NCI-H226 (cell line): Measurements from ENCODE around the gene HSBP1L1.
"Not testable (repeated sequence)": the region's sequence is repeated elsewhere in the genome, so short reads cannot be mapped to it uniquely, and the experiment has no call there.

ENCODE experiments used
- DNase-seq: peaks from one replicate; pipeline ENCODE4 v3.0.0-alpha.2; 2015

The HSBP1L1 gene

DNA sequence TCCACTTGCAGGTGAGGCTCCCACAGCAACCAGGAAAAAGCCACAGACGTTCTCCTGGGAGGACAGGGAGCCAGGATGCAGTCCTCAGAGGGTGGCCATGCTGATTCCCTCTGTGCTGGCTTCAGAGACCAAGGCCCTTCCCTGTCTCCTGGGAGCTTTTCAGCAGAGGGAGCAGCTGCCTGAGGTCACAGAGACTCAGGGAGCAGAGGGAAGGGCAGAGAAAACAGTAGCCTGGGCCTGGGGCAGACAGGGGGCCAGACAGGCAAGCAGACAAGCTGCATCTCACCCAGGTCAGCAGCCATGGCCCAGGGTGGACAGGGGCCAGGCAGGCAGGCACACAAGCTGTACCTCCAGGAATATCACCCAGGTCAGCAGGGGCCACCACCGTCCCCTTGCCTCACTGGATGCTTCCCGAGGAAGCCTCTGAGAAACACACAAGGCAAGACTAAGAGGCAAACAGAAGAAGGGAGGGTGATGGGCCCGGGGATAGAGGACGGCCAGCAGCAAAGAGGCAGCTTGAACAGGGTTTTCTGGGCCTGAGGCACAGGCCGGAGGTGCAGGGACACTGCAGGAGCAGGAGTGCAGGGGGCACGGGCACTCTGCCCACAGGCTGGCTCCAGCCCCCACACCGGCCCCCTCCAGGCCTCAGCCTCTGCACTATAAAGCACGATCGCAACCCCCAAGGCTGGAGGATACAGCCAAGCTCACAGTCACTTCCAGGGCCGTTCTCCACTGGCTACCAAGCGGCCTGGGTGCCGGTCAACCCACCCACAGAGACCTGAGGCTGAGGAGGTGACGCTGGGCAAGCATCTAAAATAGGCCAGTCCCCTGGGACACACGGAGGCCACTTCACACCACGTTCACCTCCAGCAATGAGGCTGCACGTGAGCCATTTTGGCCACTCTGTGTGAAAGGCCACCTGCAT lies 19.1 kb upstream of the HSBP1L1 start:
- no peak for DNase-seq

DNA sequence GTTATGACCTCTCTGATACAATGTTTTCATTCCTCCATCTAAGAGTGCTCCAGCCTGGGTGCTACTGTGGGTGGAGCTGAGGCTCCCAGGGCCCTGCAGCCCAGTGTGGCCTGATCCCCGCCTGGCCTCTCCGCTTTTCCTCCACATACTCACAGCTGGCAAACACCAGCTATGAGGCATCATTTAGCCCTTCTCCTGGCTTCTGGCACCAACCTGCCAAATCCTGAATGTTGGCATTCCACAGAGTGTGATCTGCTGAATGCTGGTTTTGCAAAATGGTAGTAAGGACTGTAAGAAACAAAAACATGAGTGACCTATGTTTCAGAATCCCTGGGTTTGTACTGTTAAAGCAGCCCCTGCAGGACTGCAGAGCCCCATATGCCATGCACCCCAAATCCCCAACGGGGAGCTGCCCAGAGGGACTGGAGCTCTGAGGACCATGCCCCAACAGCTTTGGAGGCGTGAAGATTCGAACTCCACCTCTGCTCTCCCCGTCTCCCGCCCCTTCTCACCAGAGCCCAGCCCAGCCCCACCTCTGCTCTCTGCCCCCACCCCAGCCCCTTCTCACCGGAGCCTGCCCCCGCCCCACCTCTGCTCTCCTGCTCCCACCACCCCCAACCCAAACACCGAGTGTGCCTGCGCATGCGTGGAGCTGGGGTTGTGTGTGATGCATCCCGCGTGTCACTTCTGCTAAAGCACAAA lies 17.2 kb upstream of the HSBP1L1 start:
- DNase-seq = no peak

GRCh38 chr18:79947881-79948610 lies 16.4 kb upstream of the HSBP1L1 start:
- DNase-seq = no peak

DNA sequence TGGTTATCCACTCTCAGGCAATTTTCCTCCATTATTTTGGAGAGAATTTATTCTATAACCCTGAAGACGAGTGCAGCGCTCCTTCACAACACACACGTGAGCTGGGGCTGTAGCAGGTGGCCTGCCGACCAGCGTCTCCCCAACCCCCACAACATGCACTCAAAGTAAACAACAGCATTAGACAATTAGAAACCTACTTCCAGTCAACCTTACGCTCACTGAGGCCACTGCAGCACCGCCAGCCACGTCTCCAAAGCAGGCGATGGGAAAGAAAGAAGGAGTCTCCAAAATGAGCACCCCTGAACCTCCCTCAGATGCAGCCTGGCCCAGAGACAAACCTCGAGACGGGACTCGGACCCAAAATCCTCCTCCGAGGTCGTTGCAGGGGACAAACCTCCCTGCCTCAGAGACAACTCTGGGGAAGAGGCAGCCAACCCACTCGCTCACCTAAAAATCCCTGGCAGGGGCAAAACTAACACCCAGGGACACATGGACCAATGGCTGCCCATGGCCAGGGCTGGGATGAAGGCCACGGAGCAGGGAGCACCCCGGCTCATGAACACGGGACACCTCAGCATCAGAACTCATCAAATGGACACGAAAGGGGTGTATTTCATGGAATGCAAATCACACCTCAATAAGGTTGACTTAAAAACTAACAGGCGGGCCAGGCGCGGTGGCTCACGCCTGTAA lies 15.6 kb upstream of the HSBP1L1 start:
- DNase-seq = no peak

GRCh38 chr18:79949697-79950487 lies 14.6 kb upstream of the HSBP1L1 start:
- DNase-seq = no peak

- DNase-seq = no peak
Observed at GRCh38 chr18:79950515-79951341, 13.7 kb upstream of the HSBP1L1 start.

DNA sequence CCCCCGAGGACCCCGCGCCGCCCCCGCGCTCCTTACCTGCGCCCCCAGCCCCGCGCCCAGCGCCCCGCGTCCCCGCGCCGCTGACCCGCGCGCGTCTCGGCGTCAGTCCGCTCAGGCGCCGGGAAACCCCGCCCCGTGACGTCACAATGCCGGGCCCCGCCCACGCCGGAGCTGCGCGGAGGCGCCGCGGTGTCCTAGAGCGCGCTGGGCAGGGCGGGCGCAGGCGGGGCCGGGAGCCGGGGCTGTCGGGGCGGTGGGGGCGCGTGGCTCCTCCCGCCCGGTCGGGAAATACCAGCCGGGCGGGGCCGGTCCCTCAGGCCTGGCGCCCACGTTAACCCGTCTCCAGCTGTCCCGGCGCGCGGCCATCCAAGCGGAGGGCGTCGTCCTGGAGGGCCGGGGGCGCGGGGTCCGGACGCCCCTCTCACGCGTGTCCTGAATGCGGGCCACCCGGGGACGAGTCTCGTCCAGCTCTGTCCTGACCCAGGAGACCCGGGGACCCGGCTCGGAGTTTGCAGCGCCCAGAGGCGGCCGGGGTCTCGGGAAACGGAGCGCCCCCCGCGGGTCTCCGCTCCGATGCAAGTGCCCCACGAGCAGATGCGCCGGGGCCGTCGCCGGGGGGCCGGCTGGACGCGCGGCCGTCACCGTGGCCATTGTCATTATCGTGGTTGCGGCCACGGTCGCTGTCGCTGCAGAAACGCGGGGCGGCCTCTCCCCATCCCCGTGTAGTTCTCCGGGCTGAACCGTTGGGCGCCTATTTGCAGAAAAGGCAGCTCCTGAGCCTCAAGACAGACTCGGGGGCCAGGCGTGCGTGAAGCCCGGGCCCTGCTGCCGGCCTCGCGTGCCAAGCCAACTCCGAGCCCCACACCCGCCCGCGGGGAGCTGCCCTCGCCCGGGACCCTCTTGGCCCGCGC lies 12.6 kb upstream of the HSBP1L1 start, which contains the start of gene SLC66A2:
Gene SLC66A2, minus strand, starts transcription at position 109 of the 911 bp plus-strand sequence. CDS start 727 bp downstream, outside the sequence.
- peak; percentile 67 for DNase-seq

DNA sequence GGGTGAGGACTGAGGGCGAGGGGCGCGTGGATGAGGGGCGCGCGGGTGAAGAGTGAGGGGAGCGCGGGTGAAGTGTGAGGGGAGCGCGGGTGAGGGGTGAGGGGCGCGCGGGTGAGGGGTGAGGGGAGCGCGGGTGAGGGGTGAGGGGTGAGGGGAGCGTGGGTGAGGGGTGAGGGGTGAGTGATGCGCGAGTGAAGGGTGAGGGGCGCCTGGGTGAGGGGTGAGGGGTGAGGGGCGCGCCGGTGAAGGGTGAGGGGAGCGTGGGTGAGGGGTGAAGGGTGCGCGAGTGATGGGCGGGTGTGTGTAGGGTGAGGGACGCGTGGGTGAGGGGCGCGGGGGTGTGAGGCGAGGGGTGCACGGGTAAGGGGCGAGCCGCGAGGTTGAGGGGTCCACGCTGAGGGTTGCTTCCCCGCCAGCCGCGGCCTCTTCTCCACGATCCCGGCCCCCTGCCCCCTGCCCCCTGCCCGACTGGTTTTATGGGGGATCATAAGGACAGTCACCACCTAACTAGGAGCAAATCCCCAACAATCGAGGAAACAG lies 11.9 kb upstream of the HSBP1L1 start:
- no peak for DNase-seq

DNA sequence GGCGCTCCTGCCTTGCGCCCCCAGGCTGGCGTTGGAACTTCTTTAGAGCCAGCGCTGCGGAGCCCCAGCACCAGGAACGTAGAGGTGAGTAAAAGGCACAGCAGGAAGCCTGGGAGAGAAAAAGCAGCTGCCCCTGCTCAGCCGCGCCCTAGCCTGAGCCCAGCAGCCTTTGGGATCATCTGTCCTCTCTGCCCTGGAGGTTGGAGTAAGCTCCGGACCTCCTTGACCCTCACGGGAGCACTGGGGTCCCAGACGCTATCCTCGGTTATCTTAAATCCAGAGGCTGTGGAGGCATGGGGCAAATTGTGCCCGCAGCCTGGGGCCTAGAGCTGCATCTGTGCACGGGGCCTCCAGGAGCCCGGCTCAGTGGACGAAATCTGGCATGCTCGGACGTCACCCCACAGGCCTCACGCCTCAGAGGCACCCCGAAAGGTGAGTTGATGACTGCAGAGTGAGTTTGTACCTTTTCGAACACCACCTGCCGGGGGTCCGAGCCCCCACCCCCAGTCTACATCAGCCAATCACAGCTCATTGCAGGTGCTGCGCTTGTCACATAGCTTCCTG lies 11.4 kb upstream of the HSBP1L1 start:
- DNase-seq = no peak

- no peak for DNase-seq
Observed at GRCh38 chr18:79953971-79954651, 10.3 kb upstream of the HSBP1L1 start.

DNA sequence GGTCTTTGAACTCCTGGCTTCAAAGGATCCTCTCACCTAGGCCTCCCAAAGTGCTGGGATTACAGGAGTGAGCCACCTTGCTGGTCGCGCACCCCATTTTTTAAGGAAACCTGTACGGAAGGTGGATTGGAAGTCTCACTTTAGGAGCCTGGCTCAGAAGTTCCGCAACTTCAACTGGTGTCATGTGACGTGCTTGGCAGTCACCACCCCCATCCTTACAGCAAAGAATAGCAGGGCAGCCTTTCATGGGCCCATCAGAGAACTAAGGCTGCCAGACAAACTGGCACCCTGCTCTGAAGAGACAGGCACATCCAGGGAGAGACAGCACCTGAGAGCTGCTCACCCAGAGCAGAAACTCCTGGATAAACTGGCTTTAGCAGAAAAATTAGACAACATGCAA lies 9.7 kb upstream of the HSBP1L1 start:
- DNase-seq = no peak

DNA sequence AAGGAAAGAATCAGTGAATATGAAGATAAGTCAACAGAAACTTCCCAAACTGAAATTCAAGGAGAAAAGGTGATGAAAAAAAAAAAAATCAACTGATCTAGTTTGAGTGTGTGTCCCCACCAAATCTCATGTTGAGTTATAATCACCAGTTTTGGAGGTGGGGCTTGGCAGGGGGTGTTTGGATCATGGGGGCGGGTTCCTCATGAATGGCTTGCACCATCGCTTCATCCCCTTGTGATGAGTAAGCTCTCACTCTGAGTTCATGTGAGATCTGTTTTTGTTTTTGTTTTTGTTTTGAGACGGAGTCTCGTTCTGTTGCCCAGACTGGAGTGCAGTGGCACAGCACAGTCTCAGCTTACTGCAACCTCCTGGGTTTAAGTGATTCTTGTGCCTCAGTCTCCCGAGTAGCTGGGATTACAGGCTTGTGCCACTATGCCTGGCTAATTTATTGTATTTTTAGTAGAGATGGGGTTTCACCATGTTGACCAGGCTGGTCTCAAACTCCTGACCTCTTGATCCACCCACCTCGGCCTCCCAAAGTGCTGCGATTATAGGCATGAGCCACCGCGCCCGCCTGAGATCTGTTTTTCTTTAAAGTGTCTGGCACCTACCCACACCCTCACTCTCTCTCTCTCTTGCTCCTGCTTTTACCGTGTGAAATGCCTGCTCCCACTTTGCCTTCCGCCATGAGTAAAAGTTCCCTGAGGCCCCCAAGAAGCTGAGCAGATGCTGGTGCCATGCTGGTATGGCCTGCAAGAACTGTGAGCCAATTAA lies 9.0 kb upstream of the HSBP1L1 start:
- no peak for DNase-seq

DNA sequence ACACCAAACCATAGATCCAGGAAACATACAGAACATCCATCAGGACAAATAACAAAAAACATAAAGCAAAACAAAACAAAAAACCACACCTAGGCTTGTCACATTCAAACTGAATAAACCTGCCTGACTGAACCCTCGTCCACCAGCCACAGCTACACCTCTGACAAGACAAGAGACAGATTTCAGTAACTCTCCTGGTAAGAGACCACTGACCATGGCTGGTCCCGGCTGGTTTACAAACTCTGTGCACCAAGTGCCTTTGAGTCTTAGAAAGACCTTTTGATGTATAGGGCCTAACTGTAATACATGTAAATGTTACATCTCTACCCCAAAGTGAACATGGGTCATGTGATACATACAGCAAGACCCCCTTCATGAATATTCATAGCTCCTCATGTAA lies 8.2 kb upstream of the HSBP1L1 start:
- no peak for DNase-seq

- DNase-seq = no peak
Observed at GRCh38 chr18:79958981-79959380, 5.5 kb upstream of the HSBP1L1 start.

DNA sequence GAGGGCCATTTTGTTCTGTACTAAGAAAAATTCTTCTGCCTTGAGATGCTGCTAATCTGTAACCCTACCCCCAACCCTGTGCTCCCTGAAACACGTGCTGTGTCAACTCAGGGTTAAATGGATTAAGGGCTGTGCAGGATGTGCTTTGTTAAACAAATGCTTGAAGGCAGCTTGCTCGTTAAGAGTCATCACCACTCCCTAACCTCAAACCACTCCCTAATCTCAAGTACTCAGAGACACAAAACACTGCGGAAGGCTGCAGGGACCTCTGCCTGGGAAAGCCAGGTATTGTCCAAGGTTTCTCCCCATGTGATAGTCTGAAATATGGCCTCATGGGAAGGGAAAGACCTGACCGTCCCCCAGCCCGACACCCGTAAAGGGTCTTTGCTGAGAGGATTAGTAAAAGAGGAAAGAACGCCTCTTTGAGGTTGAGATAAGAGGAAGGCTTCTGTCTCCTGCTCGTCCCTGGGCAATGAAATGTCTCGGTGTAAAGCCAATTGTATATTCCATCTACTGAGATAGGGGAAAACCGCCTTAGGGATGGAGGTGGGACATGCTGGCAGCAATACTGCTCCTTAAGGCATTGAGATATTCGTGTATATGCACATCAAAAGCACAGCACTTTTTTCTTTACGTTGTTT lies 4.2 kb upstream of the HSBP1L1 start:
- DNase-seq = not testable (repeated sequence)

DNA sequence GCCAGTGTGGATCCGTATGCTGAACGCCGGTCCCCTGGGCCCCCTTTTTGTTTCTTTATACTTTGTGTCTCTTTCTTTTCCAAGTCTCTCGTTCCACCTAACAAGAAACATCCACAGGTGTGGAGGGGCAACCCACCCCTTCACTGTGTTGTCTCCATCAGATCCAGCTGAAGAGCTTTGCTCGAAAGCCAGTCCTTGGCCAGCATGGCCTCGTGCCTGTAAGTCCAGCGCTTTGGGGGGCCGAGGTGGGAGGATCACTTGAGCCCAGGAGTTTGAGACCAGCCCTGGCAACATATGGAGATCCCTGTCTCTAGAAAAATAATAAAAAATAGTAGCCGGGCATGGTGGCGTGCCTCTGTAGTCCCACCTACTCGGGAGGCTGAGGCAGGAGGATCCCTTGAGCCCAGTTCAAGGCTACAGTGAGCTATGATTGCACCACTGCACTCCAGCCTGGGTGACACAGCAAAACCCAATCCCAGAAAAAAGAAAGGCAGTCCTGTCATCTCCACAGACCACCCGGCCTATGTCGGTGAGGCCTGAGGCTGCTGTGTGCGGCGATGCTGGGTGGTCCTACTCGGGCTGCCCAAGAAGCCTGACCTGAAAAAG lies 3.4 kb upstream of the HSBP1L1 start:
- DNase-seq = no peak
